Natural killer cell treated with Interleukin-12 subunit alpha and Interleukin-12 subunit beta and Interleukin-15 and Interleukin-18, amount 100 ng/mL, for 72 hours (primary cell): ENCODE data around the gene SLC40A1. TPM values are rescaled to one million over a fixed set of nuclear protein-coding genes. Genes with fewer than 3 reads are reported as not detected.
A peak's percentile ranks its signal among the peaks of the same experiment; 100 is the strongest.

Experiments used
- ATAC-seq, 2 donors: fragments of 150-1000 bp; cut with Tn5 transposase in 1 of 2; sonication (Bioruptor Pico), chemical (Tn5 transposase) in 1 of 2; 2 replicates each; pipeline ENCODE4 v1.10.0; 2021
- DNase-seq: peaks from one replicate; pipeline ENCODE4 v3.0.0; 2022; ENCODE audit warnings: low spot score
- H3K27ac Mint-ChIP-seq, 2 donors: 1 replicate in 1 of 2; 2 replicates in 1 of 2; pipeline ENCODE4 v1.8.0; 2022; ENCODE audit warnings: mixed read lengths in 2 of 2, mild to moderate bottlenecking in 1 of 2, moderate library complexity in 1 of 2
- H3K27me3 Mint-ChIP-seq, 2 donors: 1 replicate in 1 of 2; 2 replicates in 1 of 2; pipeline ENCODE4 v1.8.0; 2022; ENCODE audit warnings: mixed read lengths in 2 of 2
- H3K36me3 Mint-ChIP-seq: one replicate; pipeline ENCODE4 v1.8.0; 2022; ENCODE audit warnings: mixed read lengths
- H3K4me1 Mint-ChIP-seq, 2 donors: 1 replicate in 1 of 2; 2 replicates in 1 of 2; pipeline ENCODE4 v1.8.0; 2022; ENCODE audit warnings: low read depth in 2 of 2, mixed read lengths in 2 of 2, mild to moderate bottlenecking in 1 of 2
- H3K4me3 Mint-ChIP-seq: one replicate; pipeline ENCODE4 v1.8.0; 2022; ENCODE audit warnings: mixed read lengths
- H3K9me3 Mint-ChIP-seq: 2 replicates; pipeline ENCODE4 v1.8.0; 2022; ENCODE audit warnings: mixed read lengths
- total RNA-seq, 2 donors: library from RNA; stranded (reverse); gene quantifications; one replicate each; pipeline ENCODE4 v1.2.3, GENCODE V29; 2022

The SLC40A1 gene, protein sequence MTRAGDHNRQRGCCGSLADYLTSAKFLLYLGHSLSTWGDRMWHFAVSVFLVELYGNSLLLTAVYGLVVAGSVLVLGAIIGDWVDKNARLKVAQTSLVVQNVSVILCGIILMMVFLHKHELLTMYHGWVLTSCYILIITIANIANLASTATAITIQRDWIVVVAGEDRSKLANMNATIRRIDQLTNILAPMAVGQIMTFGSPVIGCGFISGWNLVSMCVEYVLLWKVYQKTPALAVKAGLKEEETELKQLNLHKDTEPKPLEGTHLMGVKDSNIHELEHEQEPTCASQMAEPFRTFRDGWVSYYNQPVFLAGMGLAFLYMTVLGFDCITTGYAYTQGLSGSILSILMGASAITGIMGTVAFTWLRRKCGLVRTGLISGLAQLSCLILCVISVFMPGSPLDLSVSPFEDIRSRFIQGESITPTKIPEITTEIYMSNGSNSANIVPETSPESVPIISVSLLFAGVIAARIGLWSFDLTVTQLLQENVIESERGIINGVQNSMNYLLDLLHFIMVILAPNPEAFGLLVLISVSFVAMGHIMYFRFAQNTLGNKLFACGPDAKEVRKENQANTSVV
- total RNA-seq, result under 1 TPM; 0.10 to 0.47 TPM

DNA sequence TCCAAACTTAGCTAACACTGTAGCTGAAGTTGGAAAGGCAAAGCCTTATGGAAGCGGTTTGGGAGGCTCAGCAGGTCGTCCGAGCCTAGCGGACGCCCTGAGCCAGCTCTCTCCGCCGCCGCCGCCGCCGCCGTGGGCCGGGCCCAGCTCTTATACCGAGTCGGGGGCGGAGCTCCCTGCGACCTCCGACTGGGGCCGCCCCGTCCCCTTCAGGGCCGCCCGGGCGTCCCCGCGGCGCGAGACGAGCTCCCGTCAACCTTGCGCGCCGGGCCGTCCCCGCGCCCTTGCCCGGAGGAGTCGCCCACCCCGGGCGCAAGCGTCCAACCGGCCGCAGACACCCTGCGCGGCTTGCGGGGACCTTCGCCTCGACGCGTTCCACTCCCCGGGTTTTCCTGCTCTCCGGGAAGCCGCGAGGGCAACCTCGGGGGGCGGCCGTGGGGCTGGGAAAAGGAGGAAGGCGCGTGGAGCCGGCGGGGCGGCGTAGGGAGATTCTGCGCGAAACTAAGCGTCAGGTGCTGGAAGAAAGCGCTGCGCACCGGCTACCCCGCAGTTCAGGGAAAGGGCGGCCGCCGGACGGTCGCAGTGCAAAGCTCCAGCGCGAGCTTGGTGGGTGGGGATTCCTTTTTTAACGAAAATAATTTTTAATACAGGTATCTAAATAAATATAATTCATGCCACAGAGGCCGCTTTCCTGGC is at the start of gene SLC40A1:
TSS of gene SLC40A1 (minus strand) at position 129 of the 696 bp plus-strand sequence. CDS start 326 bp downstream, outside the sequence.
- Mint-ChIP-seq H3K4me1 (peaks cover 13 to 14% of the 10 kb centered on the region in 2 donors), H3K27me3 (peaks cover 36 to 71% of the 10 kb centered on the region in 2 donors), H3K36me3 (no peaks in the 10 kb centered on the region), H3K27ac (no peak within 1 kb of the TSS), H3K9me3 (no peaks in the 10 kb centered on the region), H3K4me3 (peak within 1 kb of the TSS; percentile 82)
- DNase-seq (no peak), ATAC-seq (peak; percentile 88 to 90)

DNA sequence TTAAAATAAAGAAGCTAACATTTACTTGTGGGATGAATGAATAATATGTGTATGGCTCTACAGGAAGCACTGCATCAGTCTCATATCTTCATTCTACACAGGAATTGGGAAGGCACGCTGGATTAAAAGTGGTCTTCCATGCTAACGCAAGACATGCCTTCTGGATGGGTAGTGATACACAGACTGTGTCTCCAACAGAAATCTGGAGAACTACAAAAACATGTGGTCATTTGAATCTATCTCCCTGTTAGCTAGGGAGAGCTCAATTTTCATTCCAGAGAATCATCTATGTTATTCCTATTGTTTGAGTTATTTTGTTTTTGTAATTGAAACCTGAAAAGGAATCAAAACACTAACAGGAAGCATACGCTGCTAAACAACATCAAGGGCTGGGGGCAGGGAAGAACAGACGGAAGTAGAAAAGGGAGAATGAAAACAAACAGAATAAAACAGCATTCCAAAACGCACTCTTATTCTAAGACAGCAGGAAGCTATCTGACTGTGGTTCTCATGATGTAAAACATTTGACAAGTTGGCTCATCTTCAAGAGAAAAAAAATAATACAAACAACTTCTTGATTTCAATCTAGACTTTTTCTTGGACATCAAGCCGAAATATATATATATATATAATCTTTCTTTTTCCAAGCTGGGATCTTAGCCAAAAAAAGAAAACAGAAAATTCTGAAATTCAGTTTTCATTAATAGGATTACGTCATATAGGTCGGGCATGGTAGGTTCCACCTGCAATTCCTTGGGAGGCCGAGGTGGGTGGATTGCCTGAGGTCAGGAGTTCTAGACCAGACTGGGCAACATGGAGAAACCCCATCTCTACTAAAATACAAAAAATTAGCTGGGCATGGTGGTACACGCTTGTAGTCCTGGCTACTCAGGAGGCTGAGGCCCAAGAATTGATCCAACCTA is 49.2 kb upstream of the SLC40A1 start:
- Mint-ChIP-seq H3K27me3 (peaks cover 5 to 7% of the 10 kb centered on the region in 2 donors), H3K4me1 (peaks cover 0 to 1% of the 10 kb centered on the region in 2 donors), H3K9me3 (no peaks in the 10 kb centered on the region), H3K36me3 (no peaks in the 10 kb centered on the region), H3K27ac (no peak overlapping the region), H3K4me3 (no peak overlapping the region)
- ATAC-seq (no peak), DNase-seq (no peak)

DNA sequence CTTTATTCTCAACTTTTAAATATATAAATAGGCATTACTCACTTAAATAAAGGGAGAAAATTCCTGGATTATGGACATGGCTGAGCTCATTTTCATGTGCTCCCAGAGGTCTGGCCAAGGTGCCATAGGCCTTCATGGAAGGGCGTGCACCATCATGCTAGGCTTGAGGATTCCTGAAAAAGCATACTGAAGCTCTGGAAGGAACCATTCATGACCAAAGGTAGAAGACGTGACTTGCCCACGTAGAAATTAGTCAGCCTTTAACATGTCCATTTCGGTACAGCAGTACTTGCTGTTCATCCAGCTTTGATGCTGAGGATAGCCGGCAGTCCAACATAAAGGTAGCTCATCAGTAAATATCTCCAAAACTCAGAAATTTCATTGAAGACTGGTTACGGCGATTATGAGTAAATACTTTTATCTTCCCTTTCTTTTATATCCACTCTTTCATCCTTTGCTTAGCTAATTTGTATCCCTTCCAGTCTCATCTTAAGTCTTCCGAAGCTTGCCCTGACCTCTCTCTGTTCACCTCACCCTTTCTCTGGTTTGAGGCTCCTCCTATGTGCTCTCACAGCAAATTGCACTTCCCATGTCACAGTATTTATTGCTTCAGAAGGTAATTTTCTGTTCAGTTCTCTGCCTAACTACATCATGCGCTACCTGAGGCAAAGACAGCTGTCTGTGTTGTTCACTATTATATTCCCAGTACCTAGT is 48.4 kb upstream of the SLC40A1 start:
- no peak overlapping the region for H3K4me3 Mint-ChIP-seq
- no peak for ATAC-seq
- no peaks in the 10 kb centered on the region for H3K36me3 Mint-ChIP-seq

DNA sequence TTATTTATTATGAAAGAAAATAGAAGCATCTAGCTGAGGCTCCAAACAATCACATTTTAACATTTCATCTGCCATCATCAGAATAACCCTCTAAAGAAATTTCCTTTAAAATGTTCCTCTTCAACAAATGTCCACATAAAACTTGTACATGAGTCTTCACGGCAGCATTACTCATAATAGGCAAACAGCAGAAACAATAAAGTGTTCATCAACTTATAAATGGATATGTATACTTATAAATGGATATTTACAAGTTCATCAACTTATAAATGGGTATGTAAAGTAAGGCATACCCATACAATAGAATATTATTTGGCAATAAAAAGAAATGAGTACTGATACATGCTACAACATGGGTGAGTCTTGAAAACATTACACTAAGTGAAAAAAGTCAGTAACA is 47.2 kb upstream of the SLC40A1 start:
- no peaks in the 10 kb centered on the region for H3K9me3 Mint-ChIP-seq
- DNase-seq (no peak), ATAC-seq (no peak)
- peaks cover 0 to 7% of the 10 kb centered on the region in 2 donors for H3K4me1 Mint-ChIP-seq
- H3K36me3 Mint-ChIP-seq, result no peaks in the 10 kb centered on the region
- H3K4me3 Mint-ChIP-seq, result no peak overlapping the region
- peaks cover 5 to 7% of the 10 kb centered on the region in 2 donors for H3K27me3 Mint-ChIP-seq
- H3K27ac Mint-ChIP-seq, result no peak overlapping the region

More for the DNA sequence above, 48.4 kb upstream of the SLC40A1 start:
- H3K9me3 Mint-ChIP-seq, result no peaks in the 10 kb centered on the region
- peaks cover 0 to 7% of the 10 kb centered on the region in 2 donors for H3K4me1 Mint-ChIP-seq
- DNase-seq, result no peak
- H3K27ac Mint-ChIP-seq, result no peak overlapping the region
- peaks cover 5 to 7% of the 10 kb centered on the region in 2 donors for H3K27me3 Mint-ChIP-seq

DNA sequence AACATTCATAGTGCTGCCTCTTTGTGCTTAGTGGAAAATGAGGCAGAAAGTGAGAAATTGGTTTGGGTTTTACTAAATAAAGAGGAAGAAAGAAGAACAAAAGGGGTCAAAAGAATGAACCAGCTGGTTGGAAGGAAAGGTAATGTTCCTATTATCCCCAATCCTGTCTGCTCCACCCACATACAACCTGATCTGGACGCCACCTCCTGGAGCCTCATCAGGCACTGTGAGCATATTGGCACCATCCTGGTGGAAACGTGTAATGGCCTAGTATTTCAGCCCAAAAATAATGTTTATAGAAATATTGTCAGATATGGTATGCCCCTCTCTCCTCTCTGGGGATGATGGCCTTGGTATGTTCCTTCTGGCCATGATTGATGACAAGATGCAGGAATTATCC is 45.0 kb upstream of the SLC40A1 start:
- no peak overlapping the region for H3K4me3 Mint-ChIP-seq
- H3K4me1 Mint-ChIP-seq, result peaks cover 0 to 7% of the 10 kb centered on the region in 2 donors
- DNase-seq (no peak), ATAC-seq (no peak)
- no peak overlapping the region for H3K27ac Mint-ChIP-seq
- H3K27me3 Mint-ChIP-seq, result peaks cover 5 to 7% of the 10 kb centered on the region in 2 donors
- H3K36me3 Mint-ChIP-seq, result no peaks in the 10 kb centered on the region
- H3K9me3 Mint-ChIP-seq, result no peaks in the 10 kb centered on the region

DNA sequence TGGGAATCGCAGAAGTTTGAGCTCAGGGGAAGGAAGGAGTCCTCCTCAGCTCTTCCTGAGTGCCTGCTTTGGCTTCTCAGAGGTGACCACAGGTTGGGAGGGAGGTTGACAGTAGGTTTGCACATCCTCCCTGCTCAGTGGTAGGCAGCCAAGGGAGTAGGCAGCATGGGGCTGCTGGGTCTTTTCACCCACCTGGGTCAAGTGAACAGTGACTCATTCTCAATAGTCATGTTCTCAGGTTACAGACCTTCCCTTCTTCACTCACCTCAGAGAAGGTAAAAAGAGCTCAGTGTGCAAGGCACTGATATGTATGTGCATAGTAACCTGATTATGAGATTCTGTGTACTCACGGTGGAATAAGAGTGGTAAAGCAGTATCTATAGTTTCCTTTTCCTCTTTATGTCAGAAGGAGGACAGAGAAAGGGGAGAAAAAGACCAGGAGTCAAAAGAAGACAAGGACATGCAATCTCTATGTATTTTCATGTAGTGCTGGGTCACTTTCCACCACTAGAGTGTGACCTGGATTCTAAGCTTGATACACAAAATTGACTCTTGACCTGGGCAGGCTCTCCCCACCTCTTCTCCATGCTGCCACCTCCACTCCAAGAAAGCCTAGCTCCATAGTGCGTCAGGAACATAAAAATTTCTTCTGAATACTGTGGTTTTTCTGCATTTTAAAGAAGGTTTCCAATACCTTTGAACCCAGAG is 44.2 kb upstream of the SLC40A1 start:
- ATAC-seq (no peak), DNase-seq (no peak)
- peaks cover 0 to 7% of the 10 kb centered on the region in 2 donors for H3K4me1 Mint-ChIP-seq
- H3K4me3 Mint-ChIP-seq, result no peak overlapping the region
- no peaks in the 10 kb centered on the region for H3K9me3 Mint-ChIP-seq
- H3K27me3 Mint-ChIP-seq, result peaks cover 5 to 7% of the 10 kb centered on the region in 2 donors
- H3K27ac Mint-ChIP-seq, result no peak overlapping the region
- H3K36me3 Mint-ChIP-seq, result no peaks in the 10 kb centered on the region

DNA sequence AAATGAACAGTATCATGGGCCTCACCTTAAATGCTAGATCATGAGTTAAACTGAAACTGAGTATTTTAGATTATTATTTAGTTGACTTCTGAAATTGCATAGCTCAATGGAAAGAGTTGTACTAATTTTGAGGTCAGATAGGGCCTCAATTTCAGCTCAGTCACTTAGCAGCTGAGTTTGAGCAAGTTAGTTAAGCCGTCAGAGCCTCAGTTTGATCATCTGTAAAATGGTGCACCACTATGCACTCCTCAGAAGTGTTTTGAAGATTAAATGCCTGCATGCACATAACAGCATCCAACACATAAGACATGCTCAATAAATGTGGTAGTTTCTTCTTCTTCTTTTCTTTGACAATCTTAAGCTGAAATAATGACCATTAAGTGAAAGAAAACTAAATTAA is 42.5 kb upstream of the SLC40A1 start:
- no peaks in the 10 kb centered on the region for H3K27me3 Mint-ChIP-seq
- H3K36me3 Mint-ChIP-seq, result no peaks in the 10 kb centered on the region
- H3K4me1 Mint-ChIP-seq, result peaks cover 0 to 7% of the 10 kb centered on the region in 2 donors
- H3K9me3 Mint-ChIP-seq, result no peaks in the 10 kb centered on the region
- no peak for DNase-seq
- H3K4me3 Mint-ChIP-seq, result no peak overlapping the region
- ATAC-seq, result no peak
- no peak overlapping the region for H3K27ac Mint-ChIP-seq

DNA sequence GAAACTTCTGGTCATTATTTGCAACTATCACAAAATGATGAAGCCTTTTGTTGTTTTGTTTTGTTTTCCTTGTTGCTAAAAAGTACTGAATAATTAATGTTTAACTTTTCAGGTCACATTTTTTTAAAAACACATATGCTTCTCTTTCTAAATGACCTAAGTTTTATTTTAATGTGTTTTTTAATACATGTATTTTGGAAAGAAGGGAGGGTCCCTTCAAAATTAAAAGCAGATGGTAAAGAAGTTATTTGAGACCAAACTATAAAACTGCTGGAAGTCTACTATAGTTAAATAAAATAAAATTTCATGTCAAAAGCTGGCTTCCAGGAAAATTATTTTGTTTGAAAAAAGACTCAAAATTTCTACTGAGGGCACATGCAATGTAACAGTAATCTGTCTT is 41.2 kb upstream of the SLC40A1 start:
- Mint-ChIP-seq H3K4me3 (no peak overlapping the region), H3K4me1 (peaks cover 0 to 7% of the 10 kb centered on the region in 2 donors), H3K9me3 (no peaks in the 10 kb centered on the region), H3K36me3 (no peaks in the 10 kb centered on the region), H3K27me3 (no peaks in the 10 kb centered on the region), H3K27ac (no peak overlapping the region)
- DNase-seq, result no peak
- ATAC-seq, result no peak

DNA sequence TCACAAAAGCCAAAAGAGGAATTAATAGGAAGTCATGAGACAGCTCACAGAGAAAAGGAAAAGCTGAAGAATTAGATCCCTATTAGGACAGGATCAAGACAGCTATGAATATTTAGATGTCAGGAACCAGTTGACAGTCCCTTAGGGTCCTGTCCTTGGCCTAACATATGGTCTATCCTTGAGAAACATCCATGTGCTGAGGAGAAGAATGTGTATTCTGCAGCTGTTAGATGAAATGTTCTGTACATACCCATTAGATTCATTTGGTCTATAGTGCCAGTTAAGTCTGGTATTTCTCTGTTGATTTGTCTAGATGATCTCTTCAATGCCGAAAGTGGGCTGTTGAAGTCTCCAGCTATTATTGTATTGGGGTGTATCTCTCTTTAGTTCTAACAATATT is 37.6 kb upstream of the SLC40A1 start:
- no peak for DNase-seq
- ATAC-seq, result no peak
- Mint-ChIP-seq H3K4me1 (peaks cover 0 to 1% of the 10 kb centered on the region in 2 donors), H3K27me3 (peaks cover 0 to 1% of the 10 kb centered on the region in 2 donors), H3K36me3 (no peaks in the 10 kb centered on the region), H3K27ac (no peak overlapping the region), H3K4me3 (no peak overlapping the region), H3K9me3 (no peaks in the 10 kb centered on the region)

DNA sequence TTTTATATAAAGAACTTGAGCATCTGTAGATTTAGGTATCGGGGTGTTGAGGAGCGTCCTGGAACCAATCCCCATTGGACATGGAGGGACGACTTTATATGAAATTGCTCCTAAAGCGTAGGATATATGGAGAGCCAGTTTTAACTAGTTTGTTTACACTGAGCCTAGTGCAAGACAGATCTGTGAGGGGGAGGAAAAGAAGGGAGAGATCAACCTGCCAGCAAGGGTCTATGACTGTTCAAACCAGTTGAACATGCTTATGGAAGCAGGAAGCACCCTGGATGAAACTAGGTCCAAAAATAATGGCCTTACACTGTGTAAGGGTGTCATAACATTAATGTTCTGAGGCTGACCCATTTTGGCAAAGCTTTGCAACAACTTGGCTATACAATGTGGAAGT is 34.0 kb upstream of the SLC40A1 start:
- Mint-ChIP-seq H3K4me3 (no peak overlapping the region), H3K9me3 (no peaks in the 10 kb centered on the region), H3K36me3 (no peaks in the 10 kb centered on the region), H3K27me3 (peaks cover 0 to 3% of the 10 kb centered on the region in 2 donors), H3K4me1 (peaks cover 0 to 3% of the 10 kb centered on the region in 2 donors), H3K27ac (no peak overlapping the region)
- DNase-seq (no peak), ATAC-seq (no peak)

DNA sequence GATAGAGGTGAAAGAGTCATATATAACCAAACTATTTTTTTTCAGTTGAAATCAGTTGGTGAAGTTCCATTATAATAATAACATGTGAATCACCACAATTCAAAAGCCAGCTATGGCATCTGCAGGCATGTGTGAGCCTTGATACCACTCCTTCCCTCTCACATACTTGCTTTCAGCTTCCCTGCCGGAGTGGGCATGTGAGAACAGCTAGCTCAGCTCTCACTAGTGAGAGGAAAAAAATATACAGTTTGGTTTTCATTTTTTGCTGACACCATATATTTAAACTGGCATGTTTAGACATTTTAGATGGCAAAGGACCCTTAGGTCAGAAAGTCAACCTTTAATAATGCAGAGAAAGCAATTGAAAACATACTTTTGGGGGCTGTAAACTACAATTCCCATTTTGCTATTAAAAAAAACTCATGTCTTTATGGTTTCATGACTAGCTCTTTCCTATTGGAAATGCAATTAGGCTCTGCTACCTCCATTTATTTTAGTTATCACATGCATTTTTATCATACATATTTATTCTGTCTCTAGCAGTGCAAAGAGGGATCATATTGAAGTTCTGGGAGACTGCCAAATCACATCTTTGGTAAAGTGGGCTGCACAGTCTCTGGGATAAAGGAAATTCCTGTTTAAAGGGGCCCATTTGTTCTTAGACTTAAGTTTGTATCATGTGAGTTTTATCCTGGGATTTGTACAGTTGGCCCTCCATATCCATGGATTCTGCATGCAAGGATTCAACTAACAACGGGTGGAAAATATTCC is 33.2 kb upstream of the SLC40A1 start:
- peaks cover 0 to 3% of the 10 kb centered on the region in 2 donors for H3K4me1 Mint-ChIP-seq
- H3K9me3 Mint-ChIP-seq, result no peaks in the 10 kb centered on the region

More for the DNA sequence above, 33.2 kb upstream of the SLC40A1 start:
- DNase-seq (no peak), ATAC-seq (no peak)
- H3K27ac Mint-ChIP-seq, result no peak overlapping the region
- H3K36me3 Mint-ChIP-seq, result no peaks in the 10 kb centered on the region
- H3K4me3 Mint-ChIP-seq, result no peak overlapping the region
- peaks cover 0 to 3% of the 10 kb centered on the region in 2 donors for H3K27me3 Mint-ChIP-seq
